ENCODE results near the gene SSTR5.

DNA sequence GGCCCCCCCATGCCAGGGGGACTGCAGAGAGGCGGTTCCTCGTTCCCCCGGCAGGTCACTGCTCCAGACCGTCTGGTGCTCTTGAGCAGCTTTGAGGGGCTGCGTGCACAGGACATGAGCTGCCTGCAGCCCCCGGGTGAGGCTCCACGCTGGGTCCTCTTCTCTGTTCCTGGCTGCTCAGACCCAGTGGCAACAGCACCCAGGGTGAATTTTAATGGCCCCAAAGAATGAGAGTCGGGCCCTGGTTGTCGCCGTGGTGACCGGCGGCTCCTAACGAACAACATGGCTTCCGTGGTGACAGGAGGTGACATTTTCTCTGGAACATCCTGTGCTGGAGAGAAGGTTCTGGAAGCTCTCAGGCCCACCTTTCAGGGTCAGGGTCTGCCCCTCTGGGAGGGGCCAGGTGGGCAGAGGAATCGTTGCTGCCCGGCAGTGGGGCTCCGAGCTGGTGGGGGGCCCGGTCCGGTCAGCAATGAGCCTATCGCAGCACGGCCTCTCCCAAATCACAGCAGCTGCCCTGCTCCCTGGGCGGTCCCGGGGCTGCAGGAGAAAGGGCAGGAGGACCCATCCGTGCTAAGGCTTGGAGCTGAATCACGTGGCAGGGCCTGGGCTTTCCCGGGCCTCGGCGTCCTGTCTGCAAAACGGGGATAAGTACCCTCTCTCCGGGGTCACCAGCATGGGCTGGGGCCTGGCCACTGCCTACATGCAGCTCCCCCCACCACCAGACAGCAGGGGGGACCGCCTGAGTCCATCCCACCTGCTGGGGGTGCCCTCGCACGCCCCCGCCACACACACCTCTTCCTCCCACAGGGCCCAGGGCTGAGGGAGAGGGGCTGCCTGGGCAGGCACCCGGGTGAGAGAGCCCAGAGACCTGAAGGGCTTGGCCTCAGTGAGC lies 26.9 kb downstream of the SSTR5 start:
- TF ChIP-seq TAF1 (IDR thresholded peaks at IDR 0.05; ENCODE audit: borderline replicate concordance, insufficient read depth, low read length) (no peak), POLR2AphosphoS5 (IDR thresholded peaks at IDR 0.05; ENCODE audit: low read depth, low read length) (no peak)

Measured in PFSK-1 (cell line).